Mucosa of descending colon (tissue), 3 donors: ENCODE data around the gene SLC38A10. TPM values are rescaled to one million over a fixed set of nuclear protein-coding genes. Genes with fewer than 3 reads are reported as not detected.
A peak's percentile ranks its signal among the peaks of the same experiment; 100 is the strongest.

Experiments used
- ATAC-seq: fragments of 200-7000 bp; cut with Tn5 transposase; one replicate; pipeline ENCODE4 v1.9.1; 2020; ENCODE audit warnings: mild to moderate bottlenecking, moderate library complexity
- DNase-seq, 3 donors: peaks; one replicate each; pipeline ENCODE4 v3.0.0-alpha.2; 2020
- H3K36me3 ChIP-seq: fragments of 200-600 bp; one replicate; pipeline ENCODE4 v1.8.0; 2021; ENCODE audit warnings: low read depth, mild to moderate bottlenecking
- H3K4me1 ChIP-seq: fragments of 200-600 bp; one replicate; pipeline ENCODE4 v1.8.0; 2021; ENCODE audit warnings: low read depth, mild to moderate bottlenecking
- H3K4me3 ChIP-seq: fragments of 200-600 bp; one replicate; pipeline ENCODE4 v1.8.0; 2021; ENCODE audit warnings: mild to moderate bottlenecking
- H3K9me3 ChIP-seq: fragments of 200-600 bp; one replicate; pipeline ENCODE4 v1.8.0; 2021; ENCODE audit warnings: mild to moderate bottlenecking
- intact Hi-C, 2 donors: fragments of 100-400 bp; cut with DNase I in 1 of 2; cut with micrococcal nuclease in 1 of 2; formaldehyde crosslinking; loops; one replicate each; pipeline versions ENCODE4 v1.11.0 to v1.11.1; 2022; cut with DNase I, micrococcal nuclease
- total RNA-seq, 3 donors: library from RNA; stranded (reverse); fragmentation: NEBNext Ultra II Directional in 2 of 3; extraction: Animal tissue kit (Norgen Biotek cat#: 25700) in 2 of 3; gene quantifications; one replicate each; pipeline versions ENCODE4 v1.2.1 to v1.2.4, GENCODE V29; 2021 to 2023
- TF ChIP-seq, protein P1 (sequence below): fragments of 200-600 bp; IDR thresholded peaks from one replicate; pipeline ENCODE4 v1.8.0; 2022; ENCODE audit warnings: antibody characterized with exemption, mild to moderate bottlenecking
- donor health status: DM: no; HTN: no; CAD: no; lungs with moderate emphysema.
- donor health status: DM: no; HTN: no; CAD: no.
- donor health status: DM: no; HTN: yes; CAD: no.

SLC38A10 gene
- total RNA-seq, 3 donors from 2014 or later, result 77.0 to 95.3 (median 94.0) TPM

DNA sequence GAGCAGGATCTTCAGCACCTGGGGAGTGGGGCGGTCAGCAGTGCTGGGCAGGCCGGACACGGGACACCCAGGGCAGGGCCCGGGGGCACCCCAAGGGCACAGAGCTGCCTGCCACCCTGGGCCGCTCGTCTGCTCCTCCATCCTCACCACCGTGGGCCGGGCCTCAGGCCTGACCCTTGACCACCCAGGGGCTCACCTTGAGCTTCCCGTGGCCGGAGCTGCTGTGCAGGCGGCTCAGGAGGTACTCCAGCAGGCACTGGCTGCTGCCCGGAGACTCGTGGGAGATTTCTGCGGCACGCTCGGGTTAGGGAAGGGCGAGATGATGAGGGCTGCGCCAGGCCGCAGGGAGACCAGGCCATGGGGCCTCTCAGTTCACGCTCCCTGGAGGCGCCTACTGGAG lies 58.3 kb downstream of the SLC38A10 start:
- Histone ChIP-seq H3K36me3 (peaks cover 2% of the 10 kb centered on the region), H3K9me3 (no peaks in the 10 kb centered on the region), H3K4me3 (no peak overlapping the region), H3K4me1 (peaks cover 19% of the 10 kb centered on the region)
- TF ChIP-seq, protein P1, sequence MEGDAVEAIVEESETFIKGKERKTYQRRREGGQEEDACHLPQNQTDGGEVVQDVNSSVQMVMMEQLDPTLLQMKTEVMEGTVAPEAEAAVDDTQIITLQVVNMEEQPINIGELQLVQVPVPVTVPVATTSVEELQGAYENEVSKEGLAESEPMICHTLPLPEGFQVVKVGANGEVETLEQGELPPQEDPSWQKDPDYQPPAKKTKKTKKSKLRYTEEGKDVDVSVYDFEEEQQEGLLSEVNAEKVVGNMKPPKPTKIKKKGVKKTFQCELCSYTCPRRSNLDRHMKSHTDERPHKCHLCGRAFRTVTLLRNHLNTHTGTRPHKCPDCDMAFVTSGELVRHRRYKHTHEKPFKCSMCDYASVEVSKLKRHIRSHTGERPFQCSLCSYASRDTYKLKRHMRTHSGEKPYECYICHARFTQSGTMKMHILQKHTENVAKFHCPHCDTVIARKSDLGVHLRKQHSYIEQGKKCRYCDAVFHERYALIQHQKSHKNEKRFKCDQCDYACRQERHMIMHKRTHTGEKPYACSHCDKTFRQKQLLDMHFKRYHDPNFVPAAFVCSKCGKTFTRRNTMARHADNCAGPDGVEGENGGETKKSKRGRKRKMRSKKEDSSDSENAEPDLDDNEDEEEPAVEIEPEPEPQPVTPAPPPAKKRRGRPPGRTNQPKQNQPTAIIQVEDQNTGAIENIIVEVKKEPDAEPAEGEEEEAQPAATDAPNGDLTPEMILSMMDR, result no peak
- DNase-seq (no peak), ATAC-seq (no peak)
- intact Hi-C loops, result no loop called here

GRCh38 chr17:81235822-81236740 lies 59.0 kb downstream of the SLC38A10 start:
- DNase-seq (no peak), ATAC-seq (no peak)
- TF ChIP-seq, protein P1, result no peak
- Histone ChIP-seq H3K4me3 (no peak overlapping the region), H3K9me3 (no peaks in the 10 kb centered on the region), H3K4me1 (peaks cover 19% of the 10 kb centered on the region), H3K36me3 (peaks cover 2% of the 10 kb centered on the region)
- intact Hi-C loops, result no loop called here

DNA sequence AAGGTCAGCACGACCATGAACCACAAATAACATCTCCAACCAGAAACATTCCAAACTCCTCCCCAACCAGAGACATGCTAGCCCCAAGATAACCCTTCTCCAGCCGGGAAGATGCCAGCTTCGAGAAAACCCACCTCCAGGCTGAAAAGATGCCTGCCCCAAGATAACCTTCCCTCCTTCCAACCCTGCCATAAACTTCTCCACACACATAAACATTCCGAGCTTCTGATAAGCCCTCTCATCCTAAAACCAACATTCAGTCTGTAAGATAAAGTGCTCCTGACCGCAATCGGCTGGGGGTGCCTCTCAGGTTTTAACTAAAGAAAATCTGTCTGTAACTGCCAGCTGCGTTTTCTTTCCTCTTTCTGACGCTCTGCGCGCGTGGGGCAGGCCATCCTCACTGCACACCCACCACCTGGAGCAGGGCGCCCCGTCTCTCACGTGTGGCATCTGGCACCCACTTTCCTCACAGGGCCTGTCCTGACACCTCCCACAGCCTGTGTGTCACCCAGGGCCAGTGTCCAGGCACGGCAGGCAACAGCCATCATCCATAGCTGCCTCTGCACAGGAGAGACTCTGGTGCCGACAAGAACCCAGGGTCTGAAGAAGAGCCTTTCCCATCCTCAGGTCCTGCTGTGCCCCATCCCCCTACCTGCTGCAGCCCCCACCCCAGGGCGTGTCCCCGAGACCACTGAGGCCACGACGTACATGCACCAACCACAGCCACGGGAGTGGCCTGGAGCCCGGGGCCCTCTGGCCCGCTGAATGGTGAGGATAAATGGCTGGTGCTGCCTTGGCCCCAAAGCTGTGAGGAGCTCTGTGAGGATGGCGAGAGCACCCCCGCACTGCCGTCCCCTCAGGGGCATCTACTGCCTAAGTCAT lies 59.9 kb downstream of the SLC38A10 start:
- no peak overlapping the region for H3K4me3 ChIP-seq
- H3K9me3 ChIP-seq, result no peaks in the 10 kb centered on the region
- H3K36me3 ChIP-seq, result peaks cover 5% of the 10 kb centered on the region
- ATAC-seq, result no peak
- TF ChIP-seq, protein P1, result no peak
- DNase-seq, result no peak
- H3K4me1 ChIP-seq, result peaks cover 14% of the 10 kb centered on the region
- intact Hi-C loops, result no loop called here

DNA sequence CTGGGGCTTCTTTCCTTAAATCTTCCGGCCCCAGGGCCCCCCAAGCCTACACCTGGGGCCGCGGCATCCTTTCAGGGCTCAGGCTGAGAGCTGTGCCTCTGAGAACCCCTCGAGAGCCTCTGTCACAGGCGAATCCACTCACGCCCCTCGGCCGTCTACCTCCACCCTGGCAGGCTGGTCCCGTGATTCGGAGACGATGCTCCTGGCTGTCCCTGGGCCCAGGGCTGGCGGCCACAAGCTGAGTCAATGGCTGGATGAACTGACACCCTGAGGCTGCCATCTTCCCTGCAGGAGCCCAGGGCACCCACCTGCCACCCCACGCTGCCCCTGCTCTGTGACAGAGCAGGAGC lies 60.6 kb downstream of the SLC38A10 start:
- intact Hi-C loops, result no loop called here
- TF ChIP-seq, protein P1, result no peak
- Histone ChIP-seq H3K9me3 (no peaks in the 10 kb centered on the region), H3K4me1 (peaks cover 10% of the 10 kb centered on the region), H3K4me3 (no peak overlapping the region), H3K36me3 (peaks cover 5% of the 10 kb centered on the region)
- DNase-seq, result peak in 2 of 3 donors; percentile 20 to 48
- ATAC-seq, result no peak

- DNase-seq, result peak in 1 of 3 donors; percentile 47
- Histone ChIP-seq H3K4me1 (peaks cover 10% of the 10 kb centered on the region), H3K4me3 (no peak overlapping the region), H3K9me3 (no peaks in the 10 kb centered on the region), H3K36me3 (peaks cover 3% of the 10 kb centered on the region)
- intact Hi-C loops, result no loop called here
- TF ChIP-seq, protein P1, result no peak
- no peak for ATAC-seq
These were observed 61.1 kb downstream of the SLC38A10 start for GRCh38 chr17:81233811-81234505.
